CD4-positive, alpha-beta T cell treated with Interleukin-15 for 1 hour (primary cell): ENCODE results near the gene ANXA6.

ENCODE experiments used
- DNase-seq: peaks from one replicate; pipeline ENCODE4 v3.0.0-alpha.2; 2020

Gene ANXA6

GRCh38 chr5:151151263-151151660 lies 6.3 kb downstream of the ANXA6 start:
- no peak for DNase-seq

- DNase-seq: peak; percentile 79
Observed at GRCh38 chr5:151150471-151151262, 6.9 kb downstream of the ANXA6 start.

GRCh38 chr5:151148583-151148982 lies 9.0 kb downstream of the ANXA6 start:
- DNase-seq: no peak

GRCh38 chr5:151147033-151147432 lies 10.5 kb downstream of the ANXA6 start:
- no peak for DNase-seq

- no peak for DNase-seq
Observed at GRCh38 chr5:151146061-151146460, 11.5 kb downstream of the ANXA6 start.

GRCh38 chr5:151144922-151145321 lies 12.7 kb downstream of the ANXA6 start:
- no peak for DNase-seq

GRCh38 chr5:151144275-151144674 lies 13.3 kb downstream of the ANXA6 start:
- no peak for DNase-seq

- DNase-seq: no peak
Observed at GRCh38 chr5:151143645-151144044, 13.9 kb downstream of the ANXA6 start.

GRCh38 chr5:151142933-151143332 lies 14.6 kb downstream of the ANXA6 start:
- DNase-seq: no peak

- DNase-seq: peak; percentile 69
Observed at GRCh38 chr5:151141535-151141934, 16.0 kb downstream of the ANXA6 start.

GRCh38 chr5:151140686-151141459 lies 16.7 kb downstream of the ANXA6 start:
- DNase-seq: no peak

GRCh38 chr5:151139646-151140045 lies 17.9 kb downstream of the ANXA6 start:
- no peak for DNase-seq

GRCh38 chr5:151139015-151139414 lies 18.6 kb downstream of the ANXA6 start:
- DNase-seq: peak; percentile 52

- no peak for DNase-seq
Observed at GRCh38 chr5:151138114-151138513, 19.5 kb downstream of the ANXA6 start.

GRCh38 chr5:151137067-151137825 lies 20.3 kb downstream of the ANXA6 start:
- DNase-seq: no peak

GRCh38 chr5:151134228-151134627 lies 23.4 kb downstream of the ANXA6 start:
- DNase-seq: no peak

GRCh38 chr5:151132963-151133362 lies 24.6 kb downstream of the ANXA6 start:
- DNase-seq: peak; percentile 54

GRCh38 chr5:151130922-151131891 lies 26.4 kb downstream of the ANXA6 start:
- no peak for DNase-seq

- no peak for DNase-seq
Observed at GRCh38 chr5:151130235-151130921, 27.2 kb downstream of the ANXA6 start.

GRCh38 chr5:151128817-151129216 lies 28.8 kb downstream of the ANXA6 start:
- DNase-seq: no peak

GRCh38 chr5:151127926-151128325 lies 29.7 kb downstream of the ANXA6 start:
- DNase-seq: no peak
